Activated T-helper 1 cell treated with Interleukin-2 at 50 U/mL for 16 hours (primary cell): ENCODE data around the gene ABCA10.
"Not testable (repeated sequence)": the region's sequence is repeated elsewhere in the genome, so short reads cannot be mapped to it uniquely, and the experiment has no call there.

Experiments used
- DNase-seq: peaks from one replicate; pipeline ENCODE4 v3.0.0-alpha.2; 2020; ENCODE audit warnings: low read depth

Gene ABCA10

GRCh38 chr17:69168642-69169041 lies 60.0 kb downstream of the ABCA10 start:
- DNase-seq = not testable (repeated sequence)

- no peak for DNase-seq
These were observed 61.7 kb downstream of the ABCA10 start for GRCh38 chr17:69166957-69167356.

GRCh38 chr17:69164206-69164605 lies 64.4 kb downstream of the ABCA10 start:
- DNase-seq = no peak

- DNase-seq = no peak
These were observed 69.2 kb downstream of the ABCA10 start for GRCh38 chr17:69159418-69159817.

GRCh38 chr17:69154267-69154666 lies 74.4 kb downstream of the ABCA10 start:
- DNase-seq = no peak

- no peak for DNase-seq
These were observed 78.3 kb downstream of the ABCA10 start for GRCh38 chr17:69150333-69150732.

GRCh38 chr17:69147460-69147859 lies 81.2 kb downstream of the ABCA10 start:
- no peak for DNase-seq

- DNase-seq = no peak
These were observed 84.0 kb downstream of the ABCA10 start for GRCh38 chr17:69144331-69145255.

GRCh38 chr17:69143683-69144231 lies 84.9 kb downstream of the ABCA10 start:
- no peak for DNase-seq

- DNase-seq = no peak
These were observed 85.5 kb downstream of the ABCA10 start for GRCh38 chr17:69143151-69143550.

GRCh38 chr17:69142175-69142802 lies 86.3 kb downstream of the ABCA10 start:
- DNase-seq = no peak

GRCh38 chr17:69141431-69142174 lies 87.0 kb downstream of the ABCA10 start, which contains the start of gene ABCA6:
Gene ABCA6, minus strand, starts transcription at chr17:69141895. Its CDS starts 1,192 bp downstream, at chr17:69140703.
- no peak for DNase-seq

- no peak for DNase-seq
These were observed 94.5 kb downstream of the ABCA10 start for GRCh38 chr17:69134112-69134511.

GRCh38 chr17:69130627-69131296 lies 97.9 kb downstream of the ABCA10 start:
- DNase-seq = no peak

GRCh38 chr17:69123626-69124025 lies 105.0 kb downstream of the ABCA10 start:
- DNase-seq = no peak

GRCh38 chr17:69122065-69122464 lies 106.6 kb downstream of the ABCA10 start:
- no peak for DNase-seq

GRCh38 chr17:69117855-69118784 lies 110.5 kb downstream of the ABCA10 start:
- DNase-seq = no peak

- no peak for DNase-seq
These were observed 116.8 kb downstream of the ABCA10 start for GRCh38 chr17:69111794-69112193.

GRCh38 chr17:69105907-69106730 lies 122.5 kb downstream of the ABCA10 start:
- no peak for DNase-seq
